GM12801 (cell line): Measurements from ENCODE around the gene KIN.

ENCODE experiments used
- CTCF ChIP-seq: IDR thresholded peaks from one replicate; pipeline ENCODE4 v1.5.1; 2011; ENCODE audit warnings: control low read depth; ENCODE audit not compliant: insufficient read length; ENCODE audit errors: extremely low read depth

The KIN gene

GRCh38 chr10:7706534-7707073 lies 81.2 kb downstream of the KIN start:
- no peak for TF ChIP-seq CTCF

GRCh38 chr10:7705341-7705740 lies 82.5 kb downstream of the KIN start:
- no peak for TF ChIP-seq CTCF

- TF ChIP-seq CTCF, result no peak
Measured at GRCh38 chr10:7704071-7705016, 83.4 kb downstream of the KIN start.

GRCh38 chr10:7703140-7703539 lies 84.7 kb downstream of the KIN start, which contains the start of gene ITIH2:
Gene ITIH2 (plus strand): TSS chr10:7703316. CDS start chr10:7703435, 119 bp downstream.
- TF ChIP-seq CTCF, result no peak

DNA sequence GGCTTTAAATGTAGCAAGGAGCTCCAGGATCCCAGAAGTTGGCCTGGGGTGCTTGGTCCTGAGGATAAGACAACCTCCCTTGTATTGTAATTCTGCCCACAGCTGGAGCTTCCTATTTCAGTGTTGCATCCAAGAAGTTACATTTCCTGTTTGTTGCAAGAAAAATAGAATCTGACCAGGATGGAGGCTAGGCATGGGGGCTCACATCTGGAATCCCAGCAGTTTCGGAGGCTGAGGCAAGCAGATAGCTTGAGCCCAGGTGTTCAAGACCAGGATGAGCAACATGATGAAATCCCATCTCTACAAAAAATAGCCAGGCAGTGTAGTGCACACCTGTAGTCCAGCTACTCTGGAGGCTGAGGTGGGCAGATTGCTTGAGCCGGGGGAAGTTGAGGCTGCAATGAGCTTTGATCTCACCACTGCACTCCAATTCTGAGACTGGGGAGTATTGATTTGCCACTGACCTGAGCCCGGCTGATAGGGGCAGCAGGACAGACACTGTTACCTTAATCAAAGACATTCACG lies 85.4 kb downstream of the KIN start:
- no peak for TF ChIP-seq CTCF

GRCh38 chr10:7701158-7701742 lies 86.5 kb downstream of the KIN start:
- no peak for TF ChIP-seq CTCF
